Tibial nerve (tissue), 4 donors: ENCODE measurements around the gene CDC7. TPM values are rescaled to one million over a fixed set of nuclear protein-coding genes. Genes with fewer than 3 reads are reported as not detected.

ENCODE experiments used
- DNase-seq, 2 donors: peaks; one replicate each; pipeline ENCODE4 v3.0.0-alpha.2; 2019; ENCODE audit warnings: low spot score in 2 of 2
- H3K27ac ChIP-seq, 4 donors: fragments of 200-600 bp; sonication (generic) in 3 of 4; one replicate each; pipeline ENCODE4 v1.5.1; 2017 to 2019; ENCODE audit warnings: mild to moderate bottlenecking in 1 of 4
- H3K27me3 ChIP-seq, 2 donors: fragments of 200-600 bp; sonication (generic) in 1 of 2; one replicate each; pipeline versions ENCODE4 v1.5.1 to v1.6.0; 2017 to 2019
- H3K36me3 ChIP-seq, 3 donors: fragments of 200-600 bp; sonication (generic); one replicate each; pipeline ENCODE4 v1.5.1; 2018 to 2019
- H3K4me1 ChIP-seq, 4 donors: fragments of 200-600 bp; sonication (generic) in 3 of 4; one replicate each; pipeline ENCODE4 v1.5.1; 2017 to 2019
- H3K4me3 ChIP-seq, 4 donors: fragments of 200-600 bp; sonication (generic) in 3 of 4; one replicate each; pipeline ENCODE4 v1.5.1; 2017 to 2019; ENCODE audit warnings: mild to moderate bottlenecking in 1 of 4, moderate library complexity in 1 of 4
- H3K9me3 ChIP-seq, 4 donors: fragments of 200-600 bp; sonication (generic) in 3 of 4; one replicate each; pipeline ENCODE4 v1.5.1; 2017 to 2019
- CTCF ChIP-seq, 5 experiments: fragments of 200-600 bp in 3 of 5; fragments of 450-650 bp in 2 of 5; sonication (generic) in 3 of 5; IDR thresholded peaks; one replicate each; pipeline ENCODE4 v1.5.1; 2016 to 2019; ENCODE audit warnings: antibody characterized with exemption in 5 of 5, mild to moderate bottlenecking in 3 of 5, moderate library complexity in 2 of 5
- EP300 ChIP-seq, 2 donors: sonication (generic); formaldehyde crosslinking; IDR thresholded peaks; one replicate each; pipeline ENCODE4 v1.6.1; 2017; ENCODE audit warnings: antibody characterized with exemption in 2 of 2, mild to moderate bottlenecking in 1 of 2
- POLR2A ChIP-seq, 2 donors: fragments of 450-650 bp; IDR thresholded peaks; one replicate each; pipeline ENCODE4 v1.6.1; 2017; ENCODE audit warnings: antibody characterized with exemption in 2 of 2, mild to moderate bottlenecking in 2 of 2, moderate library complexity in 2 of 2
- WGBS, 2 donors: methylation state at CpG; one replicate each; pipeline ENCODE4 v1.1.5; 2018; 5-methylcytosine and 5-hydroxymethylcytosine counted together
- total RNA-seq, 4 donors: library from RNA; depleted of rRNA; stranded (reverse); fragments of >200 nt; gene quantifications; one replicate each; pipeline ENCODE4 v1.1.0, GENCODE V29; 2016

Gene CDC7
- total RNA-seq, 4 donors from 2014 or later: 0.59 to 3.3 (median 1.3) TPM

GRCh38 chr1:91570120-91570448 is 69.4 kb downstream of the CDC7 start:
- H3K4me3 ChIP-seq: no peak overlapping the region
- H3K27me3 ChIP-seq: no peaks in the 10 kb centered on the region
- DNase-seq: no peak
- peaks cover 0 to 33% (median 6%) of the 10 kb centered on the region in 4 donors for H3K4me1 ChIP-seq
- TF ChIP-seq EP300 (IDR thresholded peaks at IDR 0.05) (no peak), CTCF (IDR thresholded peaks at IDR 0.05) (no peak), POLR2A (IDR thresholded peaks at IDR 0.05) (no peak)
- WGBS, 2 donors: 14 to 23% methylated on average over 2 of the region's 2 CpGs
- H3K36me3 ChIP-seq: no peaks in the 10 kb centered on the region
- H3K27ac ChIP-seq: peak overlapping the region in 2 of 4 donors; percentile 63 to 79
- no peaks in the 10 kb centered on the region for H3K9me3 ChIP-seq

GRCh38 chr1:91572044-91572443 is 71.4 kb downstream of the CDC7 start:
- Histone ChIP-seq H3K27me3 (no peaks in the 10 kb centered on the region), H3K9me3 (no peaks in the 10 kb centered on the region), H3K4me1 (peaks cover 0 to 25% (median 6%) of the 10 kb centered on the region in 4 donors), H3K27ac (peak overlapping the region in 2 of 4 donors; percentile 21 to 79), H3K4me3 (no peak overlapping the region), H3K36me3 (no peaks in the 10 kb centered on the region)
- 60 to 74% methylated on average over 10 of the region's 10 CpGs for WGBS, 2 donors
- TF ChIP-seq CTCF (IDR thresholded peaks at IDR 0.05) (no peak), EP300 (IDR thresholded peaks at IDR 0.05) (peak in 1 of 2 donors; percentile 68)
- DNase-seq: no peak

Other genes starting within 250 kb of the CDC7 start
- gene HFM1, start 96.0 kb upstream of the CDC7 start, total RNA-seq: 1 to 10 TPM; 1.5 to 9.0 (median 2.1) TPM